ENCODE results near the gene SYNE2.

- TF ChIP-seq CTCF (conservative IDR thresholded peaks at IDR 0.05) (no peak), EZH2 (IDR thresholded peaks at IDR 0.05; ENCODE audit: low read depth) (no peak)
Measured at GRCh38 chr14:63933711-63934110, 80.9 kb downstream of the SYNE2 start.

Data from PC-9 (cell line).